AML-193 (cell line): ENCODE data around the gene RTN4.
"Not testable (repeated sequence)": the region's sequence is repeated elsewhere in the genome, so short reads cannot be mapped to it uniquely, and the experiment has no call there.

Source experiments
- DNase-seq, 2 experiments: peaks; one replicate each; lab custom pipeline; 2025; lab: John Stamatoyannopoulos, UW

The RTN4 gene

GRCh38 chr2:55063713-55064323 lies 13.6 kb upstream of the RTN4 start:
- DNase-seq: no peak

GRCh38 chr2:55063226-55063625 lies 13.0 kb upstream of the RTN4 start:
- DNase-seq: no peak

DNA sequence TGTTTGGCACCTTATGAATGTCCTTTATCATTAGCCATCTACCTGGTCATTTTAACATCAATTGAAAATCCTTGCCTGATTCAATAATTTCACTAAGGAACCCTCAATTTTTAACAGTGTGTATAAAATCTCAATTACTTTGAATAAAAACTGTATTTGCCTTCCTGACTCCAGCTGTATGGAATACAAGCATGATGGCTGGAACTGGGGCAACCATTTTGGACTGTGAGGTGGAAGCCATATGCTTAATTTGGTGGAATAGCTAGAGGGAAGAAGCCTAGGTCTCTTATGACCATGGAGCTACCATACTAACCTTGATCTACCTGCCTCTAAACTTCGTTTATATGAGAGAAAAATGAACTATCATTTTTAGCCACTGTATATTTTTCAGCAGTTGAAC lies 12.5 kb upstream of the RTN4 start:
- DNase-seq: no peak

DNA sequence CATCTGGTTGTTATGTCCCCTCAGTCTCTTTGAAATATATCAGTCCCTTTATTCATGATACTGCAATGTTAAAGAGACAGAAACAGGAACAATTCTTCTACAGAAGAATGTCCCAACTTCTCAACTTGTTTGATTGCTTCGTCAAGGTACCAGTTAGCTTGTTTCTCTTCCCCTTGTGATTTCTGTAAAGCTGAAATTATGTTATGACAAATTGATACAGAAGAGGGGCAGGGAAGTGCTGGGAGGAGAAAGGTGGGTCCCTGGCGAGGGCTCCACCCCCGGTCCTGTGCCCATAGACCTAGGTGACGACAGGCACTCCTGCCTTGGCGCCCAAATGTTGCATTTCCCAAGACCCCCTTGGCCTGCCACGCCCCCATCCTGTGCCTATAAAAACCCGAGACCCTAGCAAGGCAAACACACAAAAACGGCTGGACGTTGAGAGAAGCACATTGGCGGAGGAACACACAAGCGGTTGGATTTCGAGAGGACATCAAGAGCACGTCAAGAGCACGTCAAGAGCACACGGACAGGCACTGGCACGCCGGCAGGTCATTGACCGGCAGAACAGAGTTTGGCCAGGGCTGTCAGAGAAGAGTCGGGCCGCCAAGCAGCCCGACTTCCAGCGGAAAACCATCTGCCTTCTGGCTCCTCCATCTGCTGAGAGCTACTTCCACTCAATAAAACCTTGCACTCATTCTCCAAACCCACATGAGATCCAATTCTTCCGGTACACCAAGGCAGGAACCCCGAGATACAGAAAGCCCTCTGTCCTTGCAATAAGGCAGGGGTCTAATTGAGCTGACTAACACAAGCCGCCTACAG lies 11.5 kb upstream of the RTN4 start:
- no peak for DNase-seq

DNA sequence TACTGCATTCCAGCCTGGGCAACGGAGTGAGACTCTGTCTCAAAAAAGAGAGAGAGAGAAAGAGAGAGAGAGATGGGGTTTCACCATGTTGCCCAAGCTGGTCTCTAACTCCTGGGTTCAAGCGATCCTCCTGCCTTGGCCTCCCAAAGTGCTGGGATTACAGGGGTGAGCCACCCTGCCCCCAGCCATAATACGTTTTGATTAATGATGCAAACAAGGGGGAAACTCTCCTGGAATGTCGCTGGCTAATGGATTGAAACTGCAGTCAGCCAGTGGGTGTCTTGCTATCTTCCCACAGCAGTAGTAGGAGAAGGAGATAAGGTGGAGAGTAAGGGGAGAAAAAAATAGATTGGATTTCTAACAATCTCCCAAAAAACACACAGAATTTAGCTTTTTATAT lies 9.5 kb upstream of the RTN4 start:
- no peak for DNase-seq

DNA sequence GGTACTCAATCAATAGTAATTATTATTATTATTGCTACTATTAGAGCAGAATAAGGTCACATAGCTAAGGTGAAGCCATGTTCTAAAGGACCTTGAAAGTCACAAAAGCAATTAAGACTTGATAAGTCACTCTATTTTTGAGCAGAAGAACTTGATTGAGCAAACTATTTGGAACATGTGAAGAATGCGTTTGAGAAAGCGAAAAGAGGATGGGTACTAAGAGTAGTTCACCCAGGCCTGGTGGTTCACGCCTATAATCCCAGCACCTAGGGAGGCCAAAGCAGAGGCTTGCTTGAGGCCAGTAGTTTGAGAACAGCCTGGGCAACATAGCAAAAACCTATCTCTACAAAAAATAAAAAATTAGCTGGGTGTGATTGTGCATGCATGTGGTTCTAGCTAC lies 7.2 kb upstream of the RTN4 start:
- DNase-seq: no peak

DNA sequence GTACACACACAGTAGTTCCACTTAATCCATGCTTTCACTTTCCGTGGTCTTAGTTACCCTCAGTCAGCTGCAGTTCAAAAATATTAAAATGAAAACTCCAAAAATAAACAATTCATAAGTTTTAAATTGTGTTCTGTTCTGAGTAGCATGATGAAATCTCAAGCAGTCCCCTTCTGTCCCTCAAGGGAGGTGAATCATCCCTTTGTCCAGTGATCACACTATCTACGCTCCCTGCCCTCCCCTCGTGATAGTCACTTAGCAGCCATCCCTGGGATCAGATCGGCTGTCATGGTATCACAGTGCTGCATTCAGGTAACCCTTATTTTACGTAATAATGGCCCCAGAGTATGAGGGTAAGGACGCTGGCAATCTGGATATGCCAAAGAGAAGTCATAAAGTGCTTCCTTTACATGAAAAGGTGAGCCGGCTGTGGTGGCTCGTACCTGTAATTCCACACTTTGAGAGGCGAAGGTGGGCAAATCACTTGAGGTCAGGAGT lies 5.8 kb upstream of the RTN4 start:
- no peak for DNase-seq

DNA sequence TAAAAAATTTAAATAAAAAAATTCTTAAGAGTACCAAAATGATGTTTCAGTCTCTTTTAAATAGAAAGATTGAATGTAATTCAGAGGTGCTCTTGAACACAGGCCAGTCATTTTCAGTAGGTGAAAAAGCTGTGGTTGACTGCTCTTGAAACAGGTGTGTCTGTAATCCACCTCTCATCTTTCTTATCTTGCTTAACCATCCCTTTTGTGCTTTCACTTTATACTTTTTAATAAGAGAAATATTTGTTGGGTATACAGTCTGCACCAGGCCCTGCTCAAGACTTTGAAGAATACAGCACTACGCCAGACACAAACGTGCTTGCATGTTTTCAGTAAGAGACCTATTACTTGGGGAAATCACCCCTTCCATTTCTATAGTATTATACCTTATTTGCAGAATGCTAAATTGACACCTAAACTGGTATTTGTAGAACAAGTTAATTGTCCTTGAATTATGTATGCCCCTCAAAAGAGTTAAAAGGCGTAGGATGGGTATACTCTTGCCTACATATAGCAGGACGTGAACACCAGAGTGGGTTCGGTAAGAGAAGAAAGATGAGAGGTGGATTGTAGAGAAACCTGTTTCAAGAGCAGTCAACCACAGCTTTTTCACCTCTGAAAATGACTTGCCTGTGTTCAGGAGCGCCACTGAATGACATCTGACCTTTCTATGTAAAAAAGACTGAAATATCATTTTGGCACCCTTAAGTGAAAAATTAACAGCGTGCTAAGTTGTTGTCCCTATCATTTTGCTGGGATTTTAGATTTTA lies 4.0 kb upstream of the RTN4 start:
- DNase-seq: no peak

DNA sequence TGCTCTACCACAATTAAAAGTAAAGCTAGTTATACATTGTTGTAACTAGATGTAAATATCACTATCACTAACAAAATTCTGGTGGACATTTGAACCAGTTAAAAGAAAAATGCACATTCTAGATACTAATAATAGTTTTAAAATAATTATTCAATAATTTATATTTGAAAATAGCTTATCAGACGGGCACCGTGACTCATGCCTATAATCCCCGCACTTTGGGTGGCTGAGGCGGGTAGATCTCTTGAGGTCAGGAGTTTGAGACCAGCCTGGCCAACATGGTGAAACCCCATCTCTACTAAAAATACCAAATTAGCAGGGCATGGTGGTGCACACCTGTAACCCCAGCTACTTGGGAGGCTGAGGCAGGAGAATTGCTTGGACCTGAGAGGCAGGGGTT lies 3.0 kb upstream of the RTN4 start:
- DNase-seq: not testable (repeated sequence)

GRCh38 chr2:55052129-55053061 lies 2.1 kb upstream of the RTN4 start:
- peak; percentile 38 to 43 for DNase-seq

DNA sequence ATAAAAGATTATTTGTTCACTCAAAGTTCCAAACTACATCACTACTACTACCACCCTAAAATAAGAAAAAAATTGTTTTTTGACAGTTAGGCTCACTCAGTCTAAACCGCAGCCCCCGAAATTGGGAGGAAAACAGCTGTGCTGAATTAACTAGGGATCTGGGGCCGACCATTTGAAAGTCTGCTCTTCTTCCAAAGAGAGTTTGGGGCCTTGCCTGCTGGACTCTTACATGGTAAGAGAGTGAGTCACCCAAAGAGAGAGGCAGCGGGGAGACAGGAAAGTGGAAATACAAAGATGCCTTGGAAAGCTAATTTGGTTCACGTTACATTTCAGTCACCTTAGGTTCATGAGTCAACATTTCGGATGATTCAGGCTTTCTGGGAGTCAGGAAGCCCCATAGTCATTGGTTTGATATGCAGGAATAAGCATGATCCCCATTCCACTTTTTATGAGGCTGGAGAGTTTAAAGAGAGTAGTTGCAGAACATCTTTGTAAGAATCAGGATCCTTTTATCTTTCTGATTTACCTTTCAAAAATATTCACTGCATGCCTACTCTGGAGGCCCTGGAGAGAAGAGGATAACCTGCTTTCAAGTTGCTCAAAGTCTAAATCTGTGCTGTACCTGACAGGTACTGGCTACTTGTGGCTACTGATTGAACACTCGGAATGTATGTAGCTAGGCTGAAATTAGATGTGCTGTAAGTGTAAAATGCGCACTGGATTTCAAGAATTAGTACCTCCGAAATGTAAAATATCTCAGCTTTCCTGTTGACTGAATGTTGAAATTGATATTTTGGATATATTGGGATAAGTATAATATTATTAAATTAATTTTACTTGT lies 995 bp upstream of the RTN4 start:
- DNase-seq: peak; percentile 30 to 43

GRCh38 chr2:55049821-55050099 lies 491 bp downstream of the RTN4 start:
- DNase-seq: no peak

DNA sequence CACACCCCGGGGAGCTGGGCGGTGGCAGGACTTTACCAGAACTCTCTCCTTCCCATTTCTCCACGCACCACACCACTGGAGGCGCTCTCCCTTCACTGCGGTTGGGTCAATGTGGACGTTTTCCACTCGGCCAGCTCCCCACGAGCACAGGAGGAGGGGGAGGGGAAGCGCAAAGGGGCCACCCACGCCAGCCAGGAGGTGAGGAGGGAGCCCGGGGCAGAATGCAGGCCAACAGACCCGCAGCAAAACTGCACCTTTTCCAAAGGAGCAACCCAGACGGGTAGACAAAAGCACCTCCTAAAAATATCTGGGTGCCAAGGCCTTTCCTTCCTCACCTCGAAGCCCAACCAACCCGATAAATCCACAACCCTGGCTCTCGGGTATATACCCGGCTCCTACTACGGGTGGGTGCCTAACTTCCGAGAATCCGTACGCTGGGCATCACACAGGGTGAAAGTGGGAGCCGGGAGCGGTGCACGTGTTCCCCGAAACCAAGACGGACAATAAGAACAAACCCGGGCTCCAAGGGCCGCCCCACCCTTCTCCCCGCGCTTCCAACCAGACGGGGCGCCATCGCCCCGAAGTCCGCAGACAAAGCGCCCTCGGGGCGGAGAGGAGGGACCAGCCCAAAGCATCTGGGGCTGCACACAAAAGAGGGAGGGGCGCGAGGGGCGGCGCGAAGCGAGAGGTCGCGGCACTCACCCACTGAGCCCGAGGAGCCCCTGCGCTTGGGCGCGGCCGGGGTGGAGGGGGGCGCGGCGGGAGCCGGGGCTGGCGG lies 1.0 kb downstream of the RTN4 start:
- peak; percentile 77 to 79 for DNase-seq

DNA sequence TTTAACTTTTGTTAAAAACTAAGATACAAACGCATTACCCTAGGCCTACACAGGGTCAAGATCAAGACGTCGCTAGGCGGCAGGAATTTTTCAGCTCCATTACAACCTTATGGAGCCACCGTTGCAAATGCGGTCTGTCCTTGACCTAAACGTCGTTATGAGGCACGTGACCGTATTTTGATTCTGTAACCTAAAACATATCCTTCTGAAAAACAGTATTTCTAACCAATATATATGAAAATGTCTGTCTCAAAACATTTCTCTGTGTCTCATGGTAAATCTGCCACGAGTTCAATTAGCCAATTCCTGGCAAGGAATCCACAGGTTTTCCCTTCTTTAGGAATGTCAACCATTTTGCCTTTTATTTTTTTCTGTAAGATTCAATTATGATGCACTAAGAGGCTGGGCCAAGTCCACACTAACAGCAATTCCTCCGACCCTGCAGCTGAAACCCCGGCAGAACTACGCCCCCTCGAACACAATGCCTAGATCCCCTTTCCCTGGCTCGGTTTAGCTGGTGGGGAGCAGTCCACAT lies 1.7 kb downstream of the RTN4 start:
- peak; percentile 36 to 50 for DNase-seq

- peak; percentile 89 to 90 for DNase-seq
Observed at GRCh38 chr2:55047677-55048299, 2.5 kb downstream of the RTN4 start.

DNA sequence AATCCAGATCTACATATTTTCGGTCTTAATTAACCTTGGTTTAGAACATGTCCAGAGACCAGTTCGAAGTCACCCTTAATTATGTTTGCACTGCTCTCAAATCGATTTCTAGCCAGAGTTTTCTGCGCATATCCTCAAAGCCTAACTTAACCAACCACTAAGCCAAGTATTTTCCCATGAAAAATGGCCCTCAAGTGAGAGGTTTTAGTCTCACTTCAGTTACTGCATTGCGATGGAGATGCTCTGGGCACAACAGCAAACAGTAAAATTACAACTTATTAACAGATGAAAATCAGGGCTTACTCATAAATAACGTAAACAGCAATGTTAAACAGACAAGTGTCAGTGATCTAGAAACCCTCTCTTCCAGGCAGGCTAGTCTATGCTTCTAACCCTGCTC lies 4.5 kb downstream of the RTN4 start:
- no peak for DNase-seq

- DNase-seq: no peak
Observed at GRCh38 chr2:55043841-55044240, 6.4 kb downstream of the RTN4 start.

DNA sequence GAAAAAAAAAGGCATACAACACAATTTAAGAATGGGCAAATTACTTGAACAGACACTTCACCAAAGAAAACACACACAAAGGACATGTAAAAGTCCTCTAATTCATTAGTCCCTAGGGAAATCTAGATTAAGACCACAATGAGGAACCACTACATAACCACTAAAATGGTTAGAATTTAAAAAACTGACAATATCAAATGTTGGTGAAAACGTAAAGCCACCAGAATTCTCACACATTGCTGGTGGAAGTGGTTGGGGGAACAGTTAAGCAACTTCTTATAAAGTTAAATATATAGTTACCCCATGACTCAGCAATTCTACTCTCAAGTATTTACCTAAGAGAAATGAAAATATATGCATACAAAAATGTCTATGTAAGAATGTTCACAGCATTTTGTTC lies 11.8 kb downstream of the RTN4 start:
- peak; percentile 63 to 69 for DNase-seq

DNA sequence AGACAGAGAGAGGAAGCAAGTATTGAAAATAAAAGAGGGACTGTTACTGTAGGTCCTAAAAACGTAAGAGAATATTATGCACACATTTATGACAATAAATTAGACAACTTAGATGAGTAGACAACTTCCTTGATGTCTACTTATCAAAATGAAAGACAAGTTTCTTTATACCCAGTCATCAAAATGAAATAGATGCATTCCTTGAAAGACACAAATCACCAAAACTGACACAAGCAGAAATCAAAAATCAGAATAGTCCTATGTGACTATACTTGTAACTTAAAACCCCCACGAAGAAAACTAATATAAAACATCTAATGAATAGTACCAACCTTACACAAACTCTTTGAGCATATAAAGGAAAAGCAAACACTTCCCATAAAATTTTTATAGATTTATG lies 14.5 kb downstream of the RTN4 start:
- no peak for DNase-seq
